ENCODE data around the gene EPN2. TPM values are rescaled to one million over a fixed set of nuclear protein-coding genes. Genes with fewer than 3 reads are reported as not detected.

Gene EPN2
- total RNA-seq, 6 donors from 2014 or later, result 26.3 to 64.5 (median 47.9) TPM

DNA sequence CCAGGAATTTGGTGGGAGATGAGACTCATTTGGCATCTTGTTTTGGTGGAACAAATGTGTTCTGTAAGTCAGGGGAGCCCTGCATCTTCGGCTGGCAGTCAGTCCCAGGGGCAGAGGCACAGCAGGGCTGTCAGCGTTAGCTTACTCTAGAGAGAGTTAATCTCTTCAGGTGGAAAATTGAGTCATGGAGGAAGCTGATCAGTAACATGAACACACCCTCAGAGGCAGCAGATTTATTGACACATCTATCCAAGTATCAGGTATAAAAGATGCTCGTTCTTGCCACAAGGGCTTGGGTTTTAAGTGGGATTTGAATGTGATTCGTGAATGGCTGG is 55.2 kb downstream of the EPN2 start:
- H3K27me3 ChIP-seq, result no peaks in the 10 kb centered on the region
- H3K36me3 ChIP-seq, result no peaks in the 10 kb centered on the region
- DNase-seq, result no peak
- H3K27ac ChIP-seq, result peak overlapping the region in 1 of 4 donors; percentile 6
- no peak overlapping the region for H3K4me3 ChIP-seq
- ATAC-seq (ENCODE audit: low FRiP score in 2 of 2), result no peak
- H3K4me1 ChIP-seq, result peaks cover 12 to 25% (median 18%) of the 10 kb centered on the region in 4 donors
- WGBS, 2 donors, result 72 to 79% methylated on average over 3 to 4 of the region's 4 CpGs
- TF ChIP-seq EP300 (IDR thresholded peaks at IDR 0.05) (no peak), POLR2AphosphoS5 (IDR thresholded peaks at IDR 0.05) (no peak), POLR2A (IDR thresholded peaks at IDR 0.05) (no peak)
- TF ChIP-seq, protein P1, sequence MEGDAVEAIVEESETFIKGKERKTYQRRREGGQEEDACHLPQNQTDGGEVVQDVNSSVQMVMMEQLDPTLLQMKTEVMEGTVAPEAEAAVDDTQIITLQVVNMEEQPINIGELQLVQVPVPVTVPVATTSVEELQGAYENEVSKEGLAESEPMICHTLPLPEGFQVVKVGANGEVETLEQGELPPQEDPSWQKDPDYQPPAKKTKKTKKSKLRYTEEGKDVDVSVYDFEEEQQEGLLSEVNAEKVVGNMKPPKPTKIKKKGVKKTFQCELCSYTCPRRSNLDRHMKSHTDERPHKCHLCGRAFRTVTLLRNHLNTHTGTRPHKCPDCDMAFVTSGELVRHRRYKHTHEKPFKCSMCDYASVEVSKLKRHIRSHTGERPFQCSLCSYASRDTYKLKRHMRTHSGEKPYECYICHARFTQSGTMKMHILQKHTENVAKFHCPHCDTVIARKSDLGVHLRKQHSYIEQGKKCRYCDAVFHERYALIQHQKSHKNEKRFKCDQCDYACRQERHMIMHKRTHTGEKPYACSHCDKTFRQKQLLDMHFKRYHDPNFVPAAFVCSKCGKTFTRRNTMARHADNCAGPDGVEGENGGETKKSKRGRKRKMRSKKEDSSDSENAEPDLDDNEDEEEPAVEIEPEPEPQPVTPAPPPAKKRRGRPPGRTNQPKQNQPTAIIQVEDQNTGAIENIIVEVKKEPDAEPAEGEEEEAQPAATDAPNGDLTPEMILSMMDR (IDR thresholded peaks at IDR 0.05), result no peak
- H3K9me3 ChIP-seq, result no peaks in the 10 kb centered on the region

GRCh38 chr17:19294443-19294842 is 57.3 kb downstream of the EPN2 start:
- 80 to 83% methylated on average over 3 of the region's 3 CpGs for WGBS, 2 donors
- Histone ChIP-seq H3K27ac (no peak overlapping the region), H3K4me3 (no peak overlapping the region), H3K36me3 (no peaks in the 10 kb centered on the region), H3K27me3 (no peaks in the 10 kb centered on the region), H3K4me1 (peaks cover 20 to 37% (median 25%) of the 10 kb centered on the region in 4 donors), H3K9me3 (no peaks in the 10 kb centered on the region)
- ATAC-seq (ENCODE audit: low FRiP score in 2 of 2) (no peak), DNase-seq (no peak)
- TF ChIP-seq EP300 (IDR thresholded peaks at IDR 0.05) (no peak), POLR2AphosphoS5 (IDR thresholded peaks at IDR 0.05) (no peak), POLR2A (IDR thresholded peaks at IDR 0.05) (no peak)
- TF ChIP-seq, protein P1 (IDR thresholded peaks at IDR 0.05), result no peak

GRCh38 chr17:19295473-19296135 is 58.4 kb downstream of the EPN2 start:
- no peak for DNase-seq
- TF ChIP-seq POLR2A (IDR thresholded peaks at IDR 0.05) (no peak), EP300 (IDR thresholded peaks at IDR 0.05) (no peak), POLR2AphosphoS5 (IDR thresholded peaks at IDR 0.05) (no peak)
- TF ChIP-seq, protein P1 (IDR thresholded peaks at IDR 0.05), result no peak

GRCh38 chr17:19296786-19297778 is 59.9 kb downstream of the EPN2 start:
- WGBS, 2 donors, result 83 to 85% methylated on average over 10 to 11 of the region's 11 CpGs
- H3K9me3 ChIP-seq, result no peaks in the 10 kb centered on the region
- DNase-seq, result no peak
- H3K36me3 ChIP-seq, result no peaks in the 10 kb centered on the region
- no peak overlapping the region for H3K27ac ChIP-seq
- no peak overlapping the region for H3K4me3 ChIP-seq
- peaks cover 17 to 37% (median 24%) of the 10 kb centered on the region in 4 donors for H3K4me1 ChIP-seq
- TF ChIP-seq POLR2A (IDR thresholded peaks at IDR 0.05) (no peak), POLR2AphosphoS5 (IDR thresholded peaks at IDR 0.05) (no peak), EP300 (IDR thresholded peaks at IDR 0.05) (no peak)
- TF ChIP-seq, protein P1 (IDR thresholded peaks at IDR 0.05), result no peak
- no peaks in the 10 kb centered on the region for H3K27me3 ChIP-seq
- ATAC-seq (ENCODE audit: low FRiP score in 2 of 2), result no peak

More at GRCh38 chr17:19295473-19296135, 58.4 kb downstream of the EPN2 start:
- Histone ChIP-seq H3K27ac (no peak overlapping the region), H3K4me1 (peaks cover 14 to 30% (median 21%) of the 10 kb centered on the region in 4 donors), H3K27me3 (no peaks in the 10 kb centered on the region), H3K9me3 (no peaks in the 10 kb centered on the region), H3K36me3 (no peaks in the 10 kb centered on the region), H3K4me3 (no peak overlapping the region)
- ATAC-seq (ENCODE audit: low FRiP score in 2 of 2), result peak in 1 of 2 donors; percentile 25
- WGBS, 2 donors, result 61 to 85% methylated on average over 8 of the region's 8 CpGs
